Measurements from ENCODE around the gene ZBP1.

The ZBP1 gene

DNA sequence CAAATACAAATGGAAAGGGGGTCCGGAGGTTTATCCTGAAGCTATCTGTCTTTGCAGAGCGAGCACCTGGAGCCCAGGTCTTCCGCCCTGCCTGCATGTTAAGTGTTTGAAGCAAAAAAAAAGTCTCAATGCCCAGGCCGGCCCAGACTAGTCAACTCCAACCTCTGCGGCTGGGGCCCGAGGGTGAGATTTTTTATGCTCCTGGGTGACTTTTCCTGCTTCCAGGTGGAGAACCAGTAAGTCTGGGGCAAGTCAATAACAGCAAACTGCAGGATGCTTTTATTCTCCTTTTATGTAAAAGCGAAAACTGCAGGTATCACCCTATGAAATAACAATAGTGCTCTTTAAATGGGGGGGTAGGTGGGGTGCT, 2.0 kb upstream of the ZBP1 start:
- no peaks in the 10 kb centered on the region for H3K4me1 ChIP-seq
- H3K27me3 ChIP-seq (ENCODE audit: low read depth), result peaks cover 35% of the 10 kb centered on the region
- H3K4me3 ChIP-seq, result no peak overlapping the region
- H3K9me3 ChIP-seq, result no peaks in the 10 kb centered on the region
- in situ Hi-C loops (cut with MboI; ENCODE audit: low sequenced_read_pairs), result no loop called here
- DNase-seq (ENCODE audit: low spot score in 2 of 2), result no peak
- no peaks in the 10 kb centered on the region for H3K36me3 ChIP-seq (replicated peaks)

DNA sequence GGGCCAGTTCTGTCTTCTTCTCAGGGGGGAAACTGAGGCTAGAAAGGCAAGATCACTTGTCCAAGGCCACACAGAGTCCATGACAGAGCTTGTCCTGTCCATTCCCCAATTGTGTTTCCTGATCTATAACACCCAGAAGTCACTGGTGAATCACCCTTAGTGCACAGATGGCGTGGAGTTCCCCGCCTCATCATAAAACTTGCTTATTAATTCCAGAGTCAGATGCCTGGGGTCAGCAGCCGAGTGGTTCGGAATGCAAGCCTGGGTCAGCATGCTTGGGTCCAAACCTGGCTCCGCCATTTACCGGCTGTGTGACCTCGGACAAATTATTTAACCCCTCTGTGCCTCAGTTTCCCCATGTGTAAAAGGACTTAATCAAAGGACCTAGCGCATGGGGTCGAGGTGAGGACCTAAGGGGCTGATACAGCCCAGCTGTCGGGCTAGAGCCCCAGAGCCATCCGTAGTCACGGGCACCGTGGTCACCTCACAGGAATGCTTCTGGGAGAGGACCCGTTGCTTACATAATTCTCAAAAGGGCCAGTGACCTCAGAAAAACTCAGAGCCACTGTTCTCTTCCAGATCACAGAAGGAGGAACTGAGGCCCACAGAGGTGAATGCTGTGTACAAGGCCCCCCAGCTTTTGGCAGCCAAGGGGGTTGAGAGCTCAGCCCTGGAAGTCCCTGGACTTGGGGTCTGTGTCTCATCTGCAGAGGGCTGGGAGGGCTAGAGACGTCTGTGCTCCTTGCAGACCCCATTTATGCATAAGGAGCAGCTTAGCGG, 1.4 kb upstream of the ZBP1 start:
- no peaks in the 10 kb centered on the region for H3K36me3 ChIP-seq (replicated peaks)
- no peaks in the 10 kb centered on the region for H3K9me3 ChIP-seq
- H3K4me1 ChIP-seq, result no peaks in the 10 kb centered on the region
- in situ Hi-C loops (cut with MboI; ENCODE audit: low sequenced_read_pairs), result no loop called here
- no peak overlapping the region for H3K4me3 ChIP-seq
- no peak for DNase-seq (ENCODE audit: low spot score in 2 of 2)
- H3K27me3 ChIP-seq (ENCODE audit: low read depth), result peaks cover 35% of the 10 kb centered on the region

- no peaks in the 10 kb centered on the region for H3K36me3 ChIP-seq (replicated peaks)
- in situ Hi-C loops (cut with MboI; ENCODE audit: low sequenced_read_pairs), result no loop called here
- no peaks in the 10 kb centered on the region for H3K4me1 ChIP-seq
- peaks cover 35% of the 10 kb centered on the region for H3K27me3 ChIP-seq (ENCODE audit: low read depth)
- H3K4me3 ChIP-seq, result no peak overlapping the region
- H3K9me3 ChIP-seq, result no peaks in the 10 kb centered on the region
- DNase-seq (ENCODE audit: low spot score in 2 of 2), result no peak
Measured at GRCh38 chr20:57620999-57621398, 773 bp upstream of the ZBP1 start.

DNA sequence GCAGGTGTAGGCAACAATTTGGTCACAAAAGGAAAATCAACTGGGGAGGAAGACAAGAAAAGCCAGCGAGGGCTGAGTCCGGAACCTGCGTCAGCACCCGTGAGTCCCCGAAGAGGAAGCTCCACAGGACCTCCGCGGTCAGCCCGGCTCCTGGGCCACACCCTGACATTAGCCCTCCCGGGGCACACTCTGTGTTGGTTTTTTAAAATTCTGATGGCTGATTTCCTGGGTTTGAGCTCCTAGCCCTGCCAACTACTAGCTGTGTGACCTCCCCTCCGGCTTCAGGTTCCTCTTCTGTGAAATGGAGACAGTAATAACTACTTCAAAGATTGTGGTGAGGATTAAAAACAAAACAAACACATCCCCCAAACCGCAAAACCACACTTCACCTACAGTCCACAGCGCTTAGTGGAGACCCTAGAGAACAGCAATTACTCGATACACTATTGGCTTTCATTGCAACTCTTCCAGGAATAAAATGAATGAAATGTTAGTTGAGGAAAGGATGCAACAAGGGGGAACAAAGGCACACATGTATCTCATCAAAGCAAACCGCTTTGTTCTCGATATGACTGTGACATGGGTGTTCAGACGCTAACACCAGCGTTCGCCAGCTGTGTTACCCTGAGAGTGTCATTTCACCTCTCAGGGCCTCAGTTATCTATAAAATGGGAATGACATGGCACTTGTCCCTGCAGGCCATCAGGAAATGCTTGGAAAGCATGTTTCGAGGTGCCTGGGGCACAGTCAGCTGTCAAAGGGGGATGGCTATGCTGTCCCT, 985 bp downstream of the ZBP1 start:
- in situ Hi-C loops (cut with MboI; ENCODE audit: low sequenced_read_pairs), result no loop called here
- no peak overlapping the region for H3K4me3 ChIP-seq

DNA sequence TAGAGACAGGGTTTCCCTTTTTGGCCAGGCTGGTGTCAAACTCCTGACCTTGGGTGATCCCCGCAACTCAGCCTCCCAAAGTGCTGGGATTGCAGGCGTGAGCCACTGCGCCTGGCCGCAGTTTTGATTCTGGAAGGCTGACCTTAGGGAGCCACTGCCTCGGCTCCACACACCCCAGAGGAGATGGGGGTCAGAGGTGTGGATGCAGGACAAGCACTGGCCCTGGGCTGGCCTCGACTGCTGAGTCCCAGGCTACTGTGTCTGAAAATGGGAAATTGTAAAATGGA, 1.5 kb downstream of the ZBP1 start:
- H3K4me3 ChIP-seq, result no peak overlapping the region
- no peaks in the 10 kb centered on the region for H3K4me1 ChIP-seq
- H3K36me3 ChIP-seq (replicated peaks), result no peaks in the 10 kb centered on the region
- peaks cover 35% of the 10 kb centered on the region for H3K27me3 ChIP-seq (ENCODE audit: low read depth)
- H3K9me3 ChIP-seq, result no peaks in the 10 kb centered on the region
- DNase-seq (ENCODE audit: low spot score in 2 of 2), result no peak
- in situ Hi-C loops (cut with MboI; ENCODE audit: low sequenced_read_pairs), result no loop called here

More for the DNA sequence above, 985 bp downstream of the ZBP1 start:
- Histone ChIP-seq H3K4me1 (no peaks in the 10 kb centered on the region), H3K9me3 (no peaks in the 10 kb centered on the region), H3K27me3 (ENCODE audit: low read depth) (peaks cover 35% of the 10 kb centered on the region), H3K36me3 (replicated peaks) (no peaks in the 10 kb centered on the region)
- DNase-seq (ENCODE audit: low spot score in 2 of 2), result no peak

GRCh38 chr20:57618091-57618763, 2.0 kb downstream of the ZBP1 start:
- H3K4me1 ChIP-seq, result no peaks in the 10 kb centered on the region
- no peaks in the 10 kb centered on the region for H3K9me3 ChIP-seq
- no peak for DNase-seq (ENCODE audit: low spot score in 2 of 2)
- H3K27me3 ChIP-seq (ENCODE audit: low read depth), result peaks cover 35% of the 10 kb centered on the region
- H3K36me3 ChIP-seq (replicated peaks), result no peaks in the 10 kb centered on the region
- H3K4me3 ChIP-seq, result no peak overlapping the region
- in situ Hi-C loops (cut with MboI; ENCODE audit: low sequenced_read_pairs), result no loop called here

DNA sequence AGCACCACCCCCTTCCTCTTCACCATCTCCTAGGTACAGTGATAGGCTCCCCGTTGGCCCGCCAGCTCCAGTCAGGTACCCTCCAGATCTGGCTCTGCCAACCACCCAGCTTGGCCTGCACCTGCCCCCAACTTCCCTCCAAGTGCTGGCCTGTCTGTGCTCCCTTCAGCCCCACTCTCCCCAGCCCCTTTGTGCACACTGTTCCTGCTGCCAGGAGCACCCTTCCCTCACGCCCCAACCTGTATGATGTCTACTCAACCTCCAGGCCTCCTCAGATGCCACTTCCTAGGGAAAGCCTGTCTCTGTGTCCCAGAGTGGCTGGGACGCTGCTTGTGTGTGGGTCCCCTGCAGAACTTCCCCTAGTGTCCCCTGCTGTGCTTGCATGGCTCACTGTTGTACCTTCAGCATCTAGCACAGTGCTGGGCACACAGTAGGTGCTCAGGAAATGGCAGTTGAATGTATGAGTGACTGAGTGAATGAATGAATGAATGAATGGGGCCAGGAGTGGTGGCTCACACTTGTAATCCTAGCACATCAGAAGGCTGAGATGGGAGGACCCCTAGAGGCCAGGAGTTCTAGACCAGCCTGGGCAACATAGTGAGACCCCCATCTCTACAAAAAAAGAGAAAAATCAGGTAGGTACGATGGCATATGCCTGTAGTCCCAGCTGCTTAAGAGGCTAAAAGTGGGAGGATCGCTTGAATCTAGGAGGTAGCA, 3.0 kb downstream of the ZBP1 start:
- DNase-seq (ENCODE audit: low spot score in 2 of 2), result no peak
- no peaks in the 10 kb centered on the region for H3K9me3 ChIP-seq
- H3K4me3 ChIP-seq, result no peak overlapping the region
- in situ Hi-C loops (cut with MboI; ENCODE audit: low sequenced_read_pairs), result no loop called here
- H3K4me1 ChIP-seq, result no peaks in the 10 kb centered on the region
- H3K27me3 ChIP-seq (ENCODE audit: low read depth), result peaks cover 35% of the 10 kb centered on the region
- H3K36me3 ChIP-seq (replicated peaks), result no peaks in the 10 kb centered on the region

DNA sequence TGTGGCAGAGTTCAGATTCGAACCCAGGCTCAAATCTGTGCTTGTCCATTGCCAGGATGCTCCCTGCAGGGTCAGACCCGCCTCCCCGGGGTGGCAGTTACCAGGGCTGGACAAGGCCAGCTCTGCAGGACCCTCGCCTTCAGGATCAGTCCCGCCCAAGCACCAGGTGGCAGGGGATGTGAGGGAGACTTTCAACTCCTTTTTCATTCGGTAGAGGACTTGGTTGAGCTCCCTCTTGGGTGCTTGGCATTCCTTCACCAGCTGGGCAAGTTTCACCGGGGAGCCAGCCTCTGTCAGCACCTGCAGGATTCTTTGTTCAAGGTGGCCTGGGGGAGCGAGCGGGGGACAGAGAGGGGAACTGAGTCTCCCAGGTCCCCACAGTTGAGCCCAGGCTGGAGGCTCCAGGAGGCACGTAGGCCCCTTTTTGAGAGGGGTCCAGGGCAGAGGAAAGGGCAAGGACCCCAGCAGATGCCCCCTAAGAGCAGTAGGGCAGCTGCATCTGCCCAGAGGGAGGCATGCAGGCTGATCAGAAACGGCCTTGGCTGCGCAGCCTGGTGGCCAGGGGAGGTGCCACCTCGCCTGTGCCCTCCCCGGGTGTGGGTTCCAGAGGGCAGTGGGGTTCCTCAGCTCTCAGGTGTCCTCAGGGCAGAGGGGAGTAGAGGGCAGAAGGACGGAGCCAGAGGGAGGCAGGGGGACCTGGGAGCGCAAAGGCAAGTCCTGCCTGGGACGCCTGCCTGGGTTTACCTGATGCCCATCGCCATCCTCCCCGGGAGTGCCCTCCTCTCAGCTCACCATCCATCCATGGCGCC, 3.9 kb downstream of the ZBP1 start:
- Histone ChIP-seq H3K36me3 (replicated peaks) (no peaks in the 10 kb centered on the region), H3K4me3 (no peak overlapping the region), H3K4me1 (no peaks in the 10 kb centered on the region), H3K27me3 (ENCODE audit: low read depth) (peaks cover 35% of the 10 kb centered on the region), H3K9me3 (no peaks in the 10 kb centered on the region)
- no peak for DNase-seq (ENCODE audit: low spot score in 2 of 2)
- in situ Hi-C loops (cut with MboI; ENCODE audit: low sequenced_read_pairs), result no loop called here

DNA sequence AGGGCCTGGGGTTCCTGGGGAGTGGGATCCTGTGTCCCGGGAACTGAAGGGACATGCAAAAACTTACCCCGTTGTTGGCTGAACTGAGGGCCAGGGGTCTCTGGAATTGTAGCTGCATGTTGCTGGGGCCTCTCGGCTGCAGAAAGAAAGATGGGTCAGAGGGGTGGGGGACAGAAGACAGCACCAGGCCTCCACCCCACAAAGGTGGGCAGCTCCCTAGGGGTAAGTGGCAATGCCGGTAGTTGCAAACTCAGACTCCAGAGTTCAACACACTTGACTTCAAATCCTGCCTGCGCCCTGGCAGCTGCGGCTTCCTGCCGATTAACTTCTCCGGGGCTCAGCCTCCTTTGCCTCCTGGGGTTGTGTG, 4.8 kb downstream of the ZBP1 start:
- in situ Hi-C loops (cut with MboI; ENCODE audit: low sequenced_read_pairs), result no loop called here
- peaks cover 27% of the 10 kb centered on the region for H3K27me3 ChIP-seq (ENCODE audit: low read depth)
- no peaks in the 10 kb centered on the region for H3K36me3 ChIP-seq (replicated peaks)
- H3K9me3 ChIP-seq, result no peaks in the 10 kb centered on the region
- H3K4me1 ChIP-seq, result no peaks in the 10 kb centered on the region
- no peak overlapping the region for H3K4me3 ChIP-seq
- DNase-seq (ENCODE audit: low spot score in 2 of 2), result no peak

DNA sequence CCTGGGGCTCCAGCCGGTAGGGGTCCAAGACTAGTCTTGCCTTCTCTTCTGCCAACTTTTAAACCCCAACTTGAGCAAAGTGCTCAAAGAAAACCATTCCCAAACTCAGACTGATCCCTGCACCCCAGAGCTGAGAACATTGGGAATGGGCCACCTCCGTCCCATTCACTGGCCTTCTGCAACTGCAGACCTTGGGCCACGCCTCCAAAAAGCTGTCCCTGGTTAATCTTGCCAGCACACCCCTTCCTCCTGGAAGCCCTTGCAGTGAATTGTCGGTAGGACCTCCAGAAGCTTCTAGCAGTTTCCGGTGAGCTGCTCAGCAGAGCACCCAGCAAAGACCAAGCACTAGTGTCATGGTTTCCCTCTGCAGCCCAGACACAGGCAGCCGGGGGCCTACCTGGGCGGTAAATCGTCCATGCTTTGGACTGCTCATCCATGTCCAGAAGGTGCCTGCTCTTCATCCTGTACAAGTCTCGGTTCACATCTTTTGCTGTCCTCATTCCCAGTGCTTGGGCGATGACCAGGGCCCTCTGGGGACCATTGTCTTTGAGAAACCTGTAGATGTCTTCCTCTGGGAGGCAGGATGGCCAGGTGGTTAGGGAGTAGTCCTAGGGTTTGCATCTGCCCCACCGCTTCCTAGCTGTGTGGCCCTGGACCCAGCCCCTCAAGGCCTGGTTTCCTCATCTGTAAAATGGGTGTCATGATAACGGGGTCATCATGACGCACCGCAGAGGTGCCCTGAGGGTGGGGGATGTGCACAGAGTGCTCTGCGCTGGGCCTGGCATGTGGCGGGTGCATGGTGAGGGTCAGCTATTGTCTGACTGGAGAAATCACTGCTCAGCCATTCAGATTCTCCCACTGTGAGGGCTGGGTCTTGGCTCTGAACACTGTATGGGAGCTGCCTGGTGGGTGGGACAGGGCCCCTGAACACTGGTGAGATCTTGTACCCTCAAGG, 5.5 kb downstream of the ZBP1 start:
- H3K36me3 ChIP-seq (replicated peaks), result no peaks in the 10 kb centered on the region
- in situ Hi-C loops (cut with MboI; ENCODE audit: low sequenced_read_pairs), result no loop called here
- H3K4me1 ChIP-seq, result no peaks in the 10 kb centered on the region
- DNase-seq (ENCODE audit: low spot score in 2 of 2), result no peak
- H3K4me3 ChIP-seq, result no peak overlapping the region
- H3K27me3 ChIP-seq (ENCODE audit: low read depth), result peaks cover 23% of the 10 kb centered on the region
- no peaks in the 10 kb centered on the region for H3K9me3 ChIP-seq

DNA sequence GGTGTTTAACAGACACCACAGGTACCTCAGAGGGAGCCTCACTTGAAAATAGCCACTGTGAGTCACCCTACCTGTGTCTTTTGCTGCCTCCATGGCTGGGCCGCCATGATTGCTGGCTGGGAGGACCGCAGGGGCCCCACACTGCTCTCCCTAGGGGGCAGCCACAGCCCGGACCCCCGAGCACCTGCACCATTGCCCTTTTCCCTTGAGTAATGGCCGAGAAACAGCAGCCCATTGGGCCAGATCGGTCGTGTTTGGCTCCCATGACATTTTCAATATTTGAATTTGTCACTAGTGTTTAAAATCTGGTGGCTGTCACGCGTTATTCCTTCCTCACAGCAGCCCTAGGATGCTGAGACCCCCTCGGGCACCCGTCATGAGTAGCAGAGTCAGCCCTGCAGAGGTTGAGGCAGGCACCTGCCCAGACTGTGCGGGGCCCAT, 6.7 kb downstream of the ZBP1 start:
- no peak for DNase-seq (ENCODE audit: low spot score in 2 of 2)
- H3K4me1 ChIP-seq, result no peaks in the 10 kb centered on the region
- no peaks in the 10 kb centered on the region for H3K36me3 ChIP-seq (replicated peaks)
- H3K9me3 ChIP-seq, result no peaks in the 10 kb centered on the region
- H3K4me3 ChIP-seq, result no peak overlapping the region
- in situ Hi-C loops (cut with MboI; ENCODE audit: low sequenced_read_pairs), result no loop called here
- peaks cover 10% of the 10 kb centered on the region for H3K27me3 ChIP-seq (ENCODE audit: low read depth)

- no peak for DNase-seq (ENCODE audit: low spot score in 2 of 2)
Measured at GRCh38 chr20:57612916-57613315, 7.3 kb downstream of the ZBP1 start.

More at GRCh38 chr20:57612916-57613315, 7.3 kb downstream of the ZBP1 start:
- Histone ChIP-seq H3K4me1 (no peaks in the 10 kb centered on the region), H3K9me3 (no peaks in the 10 kb centered on the region), H3K36me3 (replicated peaks) (no peaks in the 10 kb centered on the region), H3K4me3 (no peak overlapping the region), H3K27me3 (ENCODE audit: low read depth) (peaks cover 4% of the 10 kb centered on the region)
- in situ Hi-C loops (cut with MboI; ENCODE audit: low sequenced_read_pairs), result no loop called here
